Fibroblast of lung (primary cell): ENCODE measurements around the gene BTNL2. TPM values are rescaled to one million over a fixed set of nuclear protein-coding genes. Genes with fewer than 3 reads are reported as not detected.

Source experiments
- DNase-seq, 2 donors: peaks; one replicate each; pipeline versions ENCODE4 v3.0.0 to v3.0.0-alpha.2; 2010; ENCODE audit warnings: low read depth in 2 of 2
- H2AFZ ChIP-seq: 2 replicates; pipeline ENCODE4 v1.5.1; 2012; ENCODE audit warnings: low read length, control low read depth, inconsistent platforms
- H3K27ac ChIP-seq: 2 replicates; pipeline ENCODE4 v1.5.1; 2011; ENCODE audit warnings: low read length, control low read depth; ENCODE audit not compliant: insufficient read depth
- H3K27me3 ChIP-seq: 2 replicates; pipeline ENCODE4 v1.5.1; 2011; ENCODE audit warnings: mild to moderate bottlenecking, low read length; ENCODE audit not compliant: control insufficient read depth, insufficient read depth
- H3K36me3 ChIP-seq: 2 replicates; pipeline ENCODE4 v1.5.1; 2011; ENCODE audit warnings: low read length; ENCODE audit not compliant: control insufficient read depth, insufficient read depth
- H3K4me1 ChIP-seq: 2 replicates; pipeline ENCODE4 v1.5.1; 2011; ENCODE audit warnings: low read length; ENCODE audit not compliant: control insufficient read depth, insufficient read depth; ENCODE audit errors: extremely low read depth
- H3K4me2 ChIP-seq: 2 replicates; pipeline ENCODE4 v1.5.1; 2011; ENCODE audit warnings: low read length, control low read depth; ENCODE audit not compliant: insufficient read depth; ENCODE audit errors: extremely low read depth
- H3K4me3 ChIP-seq, 4 experiments: fragments of 200-600 bp in 1 of 4; sonication (generic) in 1 of 4; replicated peaks in 1 of 4; 2 replicates each; pipeline ENCODE4 v1.5.1; 2011 to 2016; ENCODE audit warnings: low read length in 4 of 4, low read depth in 3 of 4, mild to moderate bottlenecking in 3 of 4, control low read depth in 2 of 4, inconsistent platforms in 1 of 4, mixed read lengths in 1 of 4; ENCODE audit not compliant: insufficient read depth in 1 of 4; ENCODE audit errors: control extremely low read depth in 1 of 4
- H3K79me2 ChIP-seq: 2 replicates; pipeline ENCODE4 v1.5.1; 2012; ENCODE audit warnings: mild to moderate bottlenecking, low read length, inconsistent platforms; ENCODE audit not compliant: control insufficient read depth, insufficient read depth
- H3K9ac ChIP-seq: 2 replicates; pipeline ENCODE4 v1.5.1; 2011; ENCODE audit warnings: mild to moderate bottlenecking, low read length, control low read depth; ENCODE audit not compliant: insufficient read depth
- H3K9me3 ChIP-seq: 2 replicates; pipeline ENCODE4 v1.5.1; 2012; ENCODE audit warnings: low read depth, low read length; ENCODE audit not compliant: control insufficient read depth, insufficient read depth
- H4K20me1 ChIP-seq: 2 replicates; pipeline ENCODE4 v1.5.1; 2011; ENCODE audit warnings: low read length; ENCODE audit not compliant: control insufficient read depth, insufficient read depth; ENCODE audit errors: extremely low read depth
- CTCF ChIP-seq, 2 donors: IDR thresholded peaks in 1 of 2; conservative IDR thresholded peaks in 1 of 2; 1 replicate in 1 of 2; 2 replicates in 1 of 2; pipeline ENCODE4 v1.5.1; 2011 to 2012; ENCODE audit warnings: low read length in 2 of 2, control low read depth in 1 of 2, inconsistent platforms in 1 of 2, low read depth in 1 of 2, mild to moderate bottlenecking in 1 of 2
- EZH2 ChIP-seq: IDR thresholded peaks from 2 replicates; pipeline ENCODE4 v1.5.1; 2012; ENCODE audit warnings: low read length, control low read depth, mild to moderate bottlenecking; ENCODE audit errors: missing control alignments
- polyA plus RNA-seq, 2 donors: library from polyadenylated mRNA; depleted of rRNA in 1 of 2; stranded (reverse) in 1 of 2; unstranded in 1 of 2; fragments of >200 nt; gene quantifications; 2 replicates each; pipeline ENCODE4 v1.2.1, GENCODE V29; 2011 to 2012; ENCODE audit warnings: missing spikeins in 1 of 2
- total RNA-seq: library from RNA; depleted of rRNA; stranded (reverse); fragments of >200 nt; gene quantifications from 2 replicates; pipeline ENCODE4 v1.2.1, GENCODE V29; 2014

BTNL2 gene
- total and polyA plus RNA-seq, 2 donors (not counting 1 experiment from before 2014, with no cell fraction given): not detected

DNA sequence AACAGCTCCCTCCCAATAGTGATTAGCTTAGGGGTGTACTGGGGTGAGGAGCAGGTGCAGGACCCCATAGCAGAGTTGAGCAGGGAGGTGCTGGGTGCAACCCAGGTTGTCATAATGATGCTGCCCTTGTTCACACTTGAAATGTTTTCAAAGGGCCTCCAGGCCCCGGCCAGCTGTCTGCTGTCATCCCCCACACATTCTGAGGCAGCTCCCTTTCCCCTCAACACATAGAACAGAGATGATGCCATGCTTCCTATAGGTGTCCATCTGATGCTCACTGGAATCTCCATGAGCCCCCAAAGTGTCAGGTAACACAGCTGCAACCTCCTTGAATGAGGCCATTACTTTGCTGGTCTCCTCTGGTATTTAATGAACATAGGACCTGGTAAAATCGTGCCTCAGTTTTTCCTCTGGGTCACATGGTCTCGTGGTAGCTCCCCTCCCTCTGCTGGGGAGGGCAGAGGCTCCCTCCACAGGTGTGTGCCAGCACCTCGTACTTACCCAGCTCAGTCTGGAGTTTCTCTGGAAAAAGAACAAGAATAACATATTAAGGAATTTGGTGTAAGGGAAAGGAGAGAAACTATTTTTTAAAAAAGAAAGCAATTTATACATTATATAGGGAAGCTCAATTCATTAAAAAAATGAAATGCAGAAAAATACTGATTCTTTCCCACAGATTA, 5.6 kb downstream of the BTNL2 start:
- TF ChIP-seq CTCF (conservative IDR thresholded peaks at IDR 0.05 in 1 of 2, IDR thresholded peaks at IDR 0.05 in 1 of 2; ENCODE audit: low read depth in 1 of 2, low read length in 2 of 2) (no peak), EZH2 (no peak)
- DNase-seq: no peak
- Histone ChIP-seq H4K20me1 (no peaks in the 10 kb centered on the region), H3K27me3 (peaks cover 3% of the 10 kb centered on the region), H3K9me3 (no peaks in the 10 kb centered on the region), H3K4me1 (no peaks in the 10 kb centered on the region), H3K4me3 (no peak overlapping the region), H3K27ac (no peak overlapping the region), H2AFZ (no peak overlapping the region), H3K79me2 (no peaks in the 10 kb centered on the region), H3K9ac (no peak overlapping the region), H3K4me2 (no peak overlapping the region), H3K36me3 (no peaks in the 10 kb centered on the region)

DNA sequence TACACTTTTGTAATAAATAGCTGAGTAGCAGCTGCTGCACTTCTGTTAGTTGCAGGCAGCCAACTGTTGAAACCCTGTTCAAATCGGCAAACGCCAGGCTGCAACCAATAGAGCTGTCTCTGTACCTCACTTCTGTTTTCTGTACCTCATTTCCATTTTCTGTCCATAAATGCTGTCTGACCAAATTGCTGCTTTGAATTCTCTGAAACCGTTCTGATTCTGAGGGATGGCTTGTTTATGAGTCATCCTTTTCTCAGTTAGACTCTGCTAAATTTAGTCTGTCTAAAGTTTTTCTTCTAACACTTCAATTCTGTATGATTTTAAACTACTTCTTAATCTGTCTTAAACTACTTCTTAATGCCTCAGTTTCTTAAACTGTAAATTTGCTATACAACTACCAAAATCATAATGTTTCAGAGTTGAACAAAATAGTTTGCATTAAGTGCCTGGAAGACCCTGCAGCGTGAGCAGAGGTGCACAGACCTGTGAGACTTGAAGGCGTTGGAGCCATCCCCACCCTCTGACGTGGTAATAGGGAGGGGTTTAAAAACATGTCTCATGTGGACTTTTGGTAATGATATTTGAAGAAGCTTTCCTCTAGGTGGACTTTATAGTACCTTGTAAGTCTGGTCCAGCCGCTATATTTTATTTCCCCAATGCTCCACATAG, 9.6 kb downstream of the BTNL2 start:
- Histone ChIP-seq H3K79me2 (no peaks in the 10 kb centered on the region), H3K9me3 (no peaks in the 10 kb centered on the region), H3K4me1 (no peaks in the 10 kb centered on the region), H3K9ac (no peak overlapping the region), H3K4me2 (no peak overlapping the region), H3K27ac (no peak overlapping the region), H3K4me3 (no peak overlapping the region), H2AFZ (no peak overlapping the region), H3K27me3 (no peaks in the 10 kb centered on the region), H4K20me1 (no peaks in the 10 kb centered on the region), H3K36me3 (no peaks in the 10 kb centered on the region)
- DNase-seq: peak in 1 of 2 donors; percentile 1
- no peak for TF ChIP-seq EZH2
- no peak for TF ChIP-seq CTCF (conservative IDR thresholded peaks at IDR 0.05 in 1 of 2, IDR thresholded peaks at IDR 0.05 in 1 of 2; ENCODE audit: low read depth in 1 of 2, low read length in 2 of 2)

GRCh38 chr6:32396028-32396427, 11.0 kb downstream of the BTNL2 start:
- Histone ChIP-seq H3K79me2 (no peaks in the 10 kb centered on the region), H3K36me3 (no peaks in the 10 kb centered on the region), H3K4me1 (no peaks in the 10 kb centered on the region), H3K4me3 (no peak overlapping the region), H3K27ac (no peak overlapping the region), H3K4me2 (no peak overlapping the region), H4K20me1 (no peaks in the 10 kb centered on the region), H3K9me3 (no peaks in the 10 kb centered on the region), H2AFZ (no peak overlapping the region), H3K9ac (no peak overlapping the region), H3K27me3 (no peaks in the 10 kb centered on the region)
- DNase-seq: no peak
- no peak for TF ChIP-seq EZH2
- TF ChIP-seq CTCF (conservative IDR thresholded peaks at IDR 0.05 in 1 of 2, IDR thresholded peaks at IDR 0.05 in 1 of 2; ENCODE audit: low read depth in 1 of 2, low read length in 2 of 2): no peak
